ENCODE results near the gene C5. TPM values are rescaled to one million over a fixed set of nuclear protein-coding genes. Genes with fewer than 3 reads are reported as not detected.

C5 gene
- total and polyA plus RNA-seq, 8 donors: 5.2 to 29.9 (median 14.6) TPM

GRCh38 chr9:121085661-121086060 is 35.6 kb upstream of the C5 start:
- intact Hi-C loops (cut with DNase I): no loop called here
- no peaks in the 10 kb centered on the region for H3K9me3 ChIP-seq
- H3K36me3 ChIP-seq: peaks cover 0 to 5% (median 4%) of the 10 kb centered on the region in 3 donors
- H3K27ac ChIP-seq: no peak overlapping the region
- ATAC-seq (no peak), FAIRE-seq (no peak), DNase-seq (no peak)
- H3K4me1 ChIP-seq: no peaks in the 10 kb centered on the region
- H3K4me3 ChIP-seq: no peak overlapping the region
- H3K27me3 ChIP-seq: no peaks in the 10 kb centered on the region
- WGBS, 2 donors: 72 to 83% methylated on average over 1 of the region's 1 CpG
- no peak for TF ChIP-seq CTCF (IDR thresholded peaks at IDR 0.05)

DNA sequence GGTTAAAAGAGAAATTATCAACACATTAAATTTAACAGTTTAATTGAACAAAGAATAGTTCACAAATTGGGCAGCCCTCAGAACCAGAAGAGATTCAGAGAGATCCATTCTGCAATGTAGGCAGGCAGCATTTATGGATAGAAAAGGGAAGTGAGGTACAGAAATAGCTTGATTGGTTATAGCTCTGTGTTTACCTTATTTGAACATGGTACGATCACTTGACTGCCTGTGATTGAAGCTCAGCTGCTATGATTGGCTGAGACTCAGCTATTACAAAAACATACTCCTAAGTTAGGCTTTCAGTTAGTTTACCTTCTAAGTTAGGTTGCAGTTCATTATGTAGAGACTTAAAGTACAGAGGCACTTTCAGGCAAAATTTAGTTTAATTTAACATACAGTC is 32.0 kb upstream of the C5 start:
- H3K4me1 ChIP-seq: no peaks in the 10 kb centered on the region
- WGBS, 2 donors: 51 to 66% methylated on average over 1 of the region's 1 CpG
- no peak for TF ChIP-seq CTCF (IDR thresholded peaks at IDR 0.05)
- no peak overlapping the region for H3K27ac ChIP-seq
- H3K27me3 ChIP-seq: no peaks in the 10 kb centered on the region
- H3K9me3 ChIP-seq: no peaks in the 10 kb centered on the region
- intact Hi-C loops (cut with DNase I): no loop called here
- H3K4me3 ChIP-seq: no peak overlapping the region
- no peak for DNase-seq
- peaks cover 0 to 4% (median 0%) of the 10 kb centered on the region in 3 donors for H3K36me3 ChIP-seq
- ATAC-seq: no peak
- no peak for FAIRE-seq

- H3K27me3 ChIP-seq: no peaks in the 10 kb centered on the region
- FAIRE-seq (no peak), ATAC-seq (peak in 2 of 4 donors; percentile 1), DNase-seq (no peak)
- intact Hi-C loops (cut with DNase I): no loop called here
- H3K9me3 ChIP-seq: no peaks in the 10 kb centered on the region
- H3K27ac ChIP-seq: peak overlapping the region; percentile 67 to 85 (median 82)
- WGBS, 2 donors: 5 to 6% methylated on average over 19 of the region's 19 CpGs
- H3K36me3 ChIP-seq: no peaks in the 10 kb centered on the region
- H3K4me3 ChIP-seq: peak overlapping the region; percentile 50 to 85 (median 66)
- H3K4me1 ChIP-seq: peaks cover 4 to 11% (median 4%) of the 10 kb centered on the region in 3 donors
- TF ChIP-seq CTCF (IDR thresholded peaks at IDR 0.05): no peak
Observed at GRCh38 chr9:121075251-121076036, 25.4 kb upstream of the C5 start.

GRCh38 chr9:121074370-121075250 is 24.5 kb upstream of the C5 start, which contains the start of gene CNTRL:
TSS of gene CNTRL (plus strand) at chr9:121074955. CDS start at chr9:121088327, 13,372 bp downstream.
- intact Hi-C loops (cut with DNase I): no loop called here
- peak within 1 kb of the TSS; percentile 67 to 85 (median 82) for H3K27ac ChIP-seq
- FAIRE-seq (no peak), DNase-seq (peak; percentile 86 to 94 (median 90)), ATAC-seq (peak; percentile 92 to 96 (median 93))
- no peaks in the 10 kb centered on the region for H3K27me3 ChIP-seq
- peaks cover 4 to 11% (median 4%) of the 10 kb centered on the region in 3 donors for H3K4me1 ChIP-seq
- WGBS, 2 donors: 0 to 1% methylated on average over 56 to 85 of the region's 85 CpGs
- no peaks in the 10 kb centered on the region for H3K9me3 ChIP-seq
- H3K36me3 ChIP-seq: no peaks in the 10 kb centered on the region
- no peak for TF ChIP-seq CTCF (IDR thresholded peaks at IDR 0.05)
- H3K4me3 ChIP-seq: peak within 1 kb of the TSS; percentile 50 to 85 (median 66)
